Measurements from ENCODE around the gene FUZ. TPM values are rescaled to one million over a fixed set of nuclear protein-coding genes. Genes with fewer than 3 reads are reported as not detected.

Gene FUZ
- polyA plus RNA-seq, 1 of the 3 experiments (the other 2 are of a cell fraction), result 29.9 TPM

GRCh38 chr19:49860336-49861102, 47.4 kb upstream of the FUZ start (continued):
- TF ChIP-seq, protein P1, sequence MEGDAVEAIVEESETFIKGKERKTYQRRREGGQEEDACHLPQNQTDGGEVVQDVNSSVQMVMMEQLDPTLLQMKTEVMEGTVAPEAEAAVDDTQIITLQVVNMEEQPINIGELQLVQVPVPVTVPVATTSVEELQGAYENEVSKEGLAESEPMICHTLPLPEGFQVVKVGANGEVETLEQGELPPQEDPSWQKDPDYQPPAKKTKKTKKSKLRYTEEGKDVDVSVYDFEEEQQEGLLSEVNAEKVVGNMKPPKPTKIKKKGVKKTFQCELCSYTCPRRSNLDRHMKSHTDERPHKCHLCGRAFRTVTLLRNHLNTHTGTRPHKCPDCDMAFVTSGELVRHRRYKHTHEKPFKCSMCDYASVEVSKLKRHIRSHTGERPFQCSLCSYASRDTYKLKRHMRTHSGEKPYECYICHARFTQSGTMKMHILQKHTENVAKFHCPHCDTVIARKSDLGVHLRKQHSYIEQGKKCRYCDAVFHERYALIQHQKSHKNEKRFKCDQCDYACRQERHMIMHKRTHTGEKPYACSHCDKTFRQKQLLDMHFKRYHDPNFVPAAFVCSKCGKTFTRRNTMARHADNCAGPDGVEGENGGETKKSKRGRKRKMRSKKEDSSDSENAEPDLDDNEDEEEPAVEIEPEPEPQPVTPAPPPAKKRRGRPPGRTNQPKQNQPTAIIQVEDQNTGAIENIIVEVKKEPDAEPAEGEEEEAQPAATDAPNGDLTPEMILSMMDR (IDR thresholded peaks at IDR 0.05), result no peak
- no peak for TF ChIP-seq SIN3A (IDR thresholded peaks at IDR 0.05; ENCODE audit: borderline replicate concordance, low read depth, low read length)

DNA sequence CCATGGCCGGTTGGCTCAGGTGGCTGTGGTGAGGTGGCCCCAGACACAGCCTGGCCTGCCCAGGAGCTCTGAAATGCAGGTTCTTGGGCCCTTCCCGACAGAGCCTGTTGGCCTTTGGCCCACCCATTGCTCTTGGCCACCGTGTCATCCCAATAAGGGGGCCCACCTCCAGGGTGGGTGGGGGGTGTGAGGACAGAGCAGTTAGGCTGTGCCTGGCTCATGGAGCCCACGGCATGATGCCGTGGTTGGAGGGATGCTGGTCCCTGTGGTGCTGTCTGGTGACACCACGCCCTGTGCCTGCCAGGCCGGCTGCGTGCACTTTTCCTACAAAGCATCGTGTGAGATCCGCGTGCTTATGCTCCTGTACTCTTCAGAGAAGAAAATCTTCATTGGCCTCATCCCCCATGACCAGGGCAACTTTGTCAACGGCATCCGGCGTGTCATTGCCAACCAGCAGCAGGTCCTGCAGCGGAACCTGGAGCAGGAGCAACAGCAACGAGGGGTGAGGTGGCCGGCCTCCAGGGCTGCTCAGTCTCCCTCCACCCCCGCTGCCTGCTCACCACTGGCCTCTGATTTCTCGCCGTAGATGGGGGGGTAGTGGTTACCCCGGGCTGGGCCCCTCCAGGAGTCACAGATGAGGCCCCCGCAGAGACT, 46.7 kb upstream of the FUZ start:
- H3K9ac ChIP-seq, result no peak overlapping the region
- no peak overlapping the region for H3K4me3 ChIP-seq (ENCODE audit: low read depth in 2 of 2, low read length in 1 of 2)
- no peak overlapping the region for H2AFZ ChIP-seq (ENCODE audit: low read depth)
- ChIA-PET POLR2A (interaction anchor here (1.3 to 1.9 kb wide), 2 partner anchors 8 to 9 kb away, joined by 5 to 16 read pairs; partner anchors contain the start of gene PTOV1), CTCF (no interaction called here)
- peaks cover 8 to 9% of the 10 kb centered on the region in 2 experiments; a peak in 2 of 4 replicates for H3K4me1 ChIP-seq (ENCODE audit: control insufficient read depth in 1 of 2, insufficient read depth in 2 of 2, low read depth in 1 of 2, low read length in 1 of 2)
- no peak for TF ChIP-seq TAF1 (IDR thresholded peaks at IDR 0.05; ENCODE audit: borderline replicate concordance, low read depth, low read length)
- TF ChIP-seq RXRA (IDR thresholded peaks at IDR 0.05; ENCODE audit: borderline replicate concordance, low read depth), result no peak
- no peak for TF ChIP-seq RCOR1 (IDR thresholded peaks at IDR 0.05; ENCODE audit: low read length)
- TF ChIP-seq EZH2phosphoT487 (IDR thresholded peaks at IDR 0.05; ENCODE audit: borderline replicate concordance, low read depth), result no peak
- H3K27ac ChIP-seq (ENCODE audit: low read depth in 2 of 2, low read length in 1 of 2), result peak overlapping the region in 1 of 2 experiments; percentile 65; a peak in 2 of 4 replicates
- peaks cover 55% of the 10 kb centered on the region for H4K20me1 ChIP-seq (ENCODE audit: insufficient read depth)
- peaks cover 28 to 70% of the 10 kb centered on the region in 2 experiments for H3K36me3 ChIP-seq (replicated peaks in 1 of 2; ENCODE audit: control insufficient read depth in 1 of 2, insufficient read depth in 2 of 2, low read length in 1 of 2)
- H3K27me3 ChIP-seq (ENCODE audit: insufficient read depth), result no peaks in the 10 kb centered on the region
- no peaks in the 10 kb centered on the region for H3K9me2 ChIP-seq
- DNase-seq, result peak; percentile 37
- WGBS (ENCODE audit: low lambda C conversion rate), result 87% methylated on average over 16 of the region's 22 CpGs
- H3K4me2 ChIP-seq, result 0 out of 2 replicates have a peak overlapping the region, but pooled peaks have one; percentile 5
- peaks cover 47% of the 10 kb centered on the region for H3F3A ChIP-seq (replicated peaks; ENCODE audit: insufficient read depth)
- peaks cover 28% of the 10 kb centered on the region for H3K79me2 ChIP-seq (ENCODE audit: insufficient read depth)
- H3K9me3 ChIP-seq, result no peaks in the 10 kb centered on the region

GRCh38 chr19:49858088-49858985, 45.2 kb upstream of the FUZ start:
- H3K4me1 ChIP-seq (ENCODE audit: control insufficient read depth in 1 of 2, insufficient read depth in 2 of 2, low read depth in 1 of 2, low read length in 1 of 2), result peaks cover 7 to 8% of the 10 kb centered on the region in 2 experiments; a peak in 3 of 4 replicates
- peaks cover 62% of the 10 kb centered on the region for H4K20me1 ChIP-seq (ENCODE audit: insufficient read depth)
- POLR2A ChIA-PET, result interaction anchor here (1.3 kb wide), 2 partner anchors 8 to 11 kb away, joined by 5 read pairs; partner anchors contain the start of gene PTOV1
- TF ChIP-seq FOXM1 (IDR thresholded peaks at IDR 0.05; ENCODE audit: low read depth), result no peak
- TF ChIP-seq, protein P2, sequence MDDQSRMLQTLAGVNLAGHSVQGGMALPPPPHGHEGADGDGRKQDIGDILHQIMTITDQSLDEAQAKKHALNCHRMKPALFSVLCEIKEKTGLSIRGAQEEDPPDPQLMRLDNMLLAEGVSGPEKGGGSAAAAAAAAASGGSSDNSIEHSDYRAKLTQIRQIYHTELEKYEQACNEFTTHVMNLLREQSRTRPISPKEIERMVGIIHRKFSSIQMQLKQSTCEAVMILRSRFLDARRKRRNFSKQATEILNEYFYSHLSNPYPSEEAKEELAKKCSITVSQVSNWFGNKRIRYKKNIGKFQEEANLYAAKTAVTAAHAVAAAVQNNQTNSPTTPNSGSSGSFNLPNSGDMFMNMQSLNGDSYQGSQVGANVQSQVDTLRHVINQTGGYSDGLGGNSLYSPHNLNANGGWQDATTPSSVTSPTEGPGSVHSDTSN (IDR thresholded peaks at IDR 0.05), result peak; percentile 29
- no peak for TF ChIP-seq NFIC (IDR thresholded peaks at IDR 0.05; ENCODE audit: borderline replicate concordance)
- TF ChIP-seq, protein P3, sequence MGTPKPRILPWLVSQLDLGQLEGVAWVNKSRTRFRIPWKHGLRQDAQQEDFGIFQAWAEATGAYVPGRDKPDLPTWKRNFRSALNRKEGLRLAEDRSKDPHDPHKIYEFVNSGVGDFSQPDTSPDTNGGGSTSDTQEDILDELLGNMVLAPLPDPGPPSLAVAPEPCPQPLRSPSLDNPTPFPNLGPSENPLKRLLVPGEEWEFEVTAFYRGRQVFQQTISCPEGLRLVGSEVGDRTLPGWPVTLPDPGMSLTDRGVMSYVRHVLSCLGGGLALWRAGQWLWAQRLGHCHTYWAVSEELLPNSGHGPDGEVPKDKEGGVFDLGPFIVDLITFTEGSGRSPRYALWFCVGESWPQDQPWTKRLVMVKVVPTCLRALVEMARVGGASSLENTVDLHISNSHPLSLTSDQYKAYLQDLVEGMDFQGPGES (IDR thresholded peaks at IDR 0.05; ENCODE audit: low read depth, low read length), result no peak
- no peak for TF ChIP-seq TEAD4 (IDR thresholded peaks at IDR 0.05; ENCODE audit: borderline replicate concordance, insufficient read depth)
- TF ChIP-seq, protein P4, sequence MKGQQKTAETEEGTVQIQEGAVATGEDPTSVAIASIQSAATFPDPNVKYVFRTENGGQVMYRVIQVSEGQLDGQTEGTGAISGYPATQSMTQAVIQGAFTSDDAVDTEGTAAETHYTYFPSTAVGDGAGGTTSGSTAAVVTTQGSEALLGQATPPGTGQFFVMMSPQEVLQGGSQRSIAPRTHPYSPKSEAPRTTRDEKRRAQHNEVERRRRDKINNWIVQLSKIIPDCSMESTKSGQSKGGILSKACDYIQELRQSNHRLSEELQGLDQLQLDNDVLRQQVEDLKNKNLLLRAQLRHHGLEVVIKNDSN (IDR thresholded peaks at IDR 0.05; ENCODE audit: borderline replicate concordance, low read depth), result no peak
- no peaks in the 10 kb centered on the region for H3K27me3 ChIP-seq (ENCODE audit: insufficient read depth)
- peaks cover 18 to 56% of the 10 kb centered on the region in 2 experiments for H3K36me3 ChIP-seq (replicated peaks in 1 of 2; ENCODE audit: control insufficient read depth in 1 of 2, insufficient read depth in 2 of 2, low read length in 1 of 2)
- CTCF ChIA-PET, result no interaction called here
- peak overlapping the region; percentile 33; the same call in 1 of the 2 replicates for H3K4me2 ChIP-seq
- no peak for DNase-seq
- H2AFZ ChIP-seq (ENCODE audit: low read depth), result no peak overlapping the region
- H3K27ac ChIP-seq (ENCODE audit: low read depth in 2 of 2, low read length in 1 of 2), result peak overlapping the region in 1 of 2 experiments; percentile 65; a peak in 3 of 4 replicates
- no peak overlapping the region for H3K4me3 ChIP-seq (ENCODE audit: low read depth in 2 of 2, low read length in 1 of 2)
- no peaks in the 10 kb centered on the region for H3K9me3 ChIP-seq
- H3K9ac ChIP-seq, result no peak overlapping the region
- no peaks in the 10 kb centered on the region for H3K9me2 ChIP-seq
- H3K79me2 ChIP-seq (ENCODE audit: insufficient read depth), result peaks cover 27% of the 10 kb centered on the region
- 87% methylated on average over 22 of the region's 37 CpGs for WGBS (ENCODE audit: low lambda C conversion rate)
- peaks cover 52% of the 10 kb centered on the region for H3F3A ChIP-seq (replicated peaks; ENCODE audit: insufficient read depth)

All from SK-N-SH (cell line).